HepG2 (cell line): ENCODE measurements around the gene TFAP2E. TPM values are rescaled to one million over a fixed set of nuclear protein-coding genes. Genes with fewer than 3 reads are reported as not detected.

Experiments
- ATAC-seq: fragments of 200-7000 bp; cut with Tn5 transposase; 3 replicates; pipeline ENCODE4 v1.9.1; 2020; ENCODE audit warnings: mild to moderate bottlenecking, moderate library complexity
- BruUV-seq: library from RNA; stranded (reverse); fragments of 400-500 nt; replicated peaks from 2 replicates; lab custom pipeline; 2021; lab: Mats Ljungman, UMichigan
- CTCF ChIA-PET: fragments of 300-600 bp; formaldehyde crosslinking; extraction: SDS; loops from one replicate; lab custom pipeline; 2021; ENCODE audit warnings: low total read pairs, inconsistent platforms, low intra/inter-chr PET ratio; lab: Yijun Ruan, JAX
- POLR2A ChIA-PET: fragments of 350-600 bp; sonication (Branson Sonifier 250); formaldehyde crosslinking; loops from one replicate; lab custom pipeline; 2020; ENCODE audit warnings: antibody characterized with exemption, inconsistent platforms; lab: Yijun Ruan, JAX
- DNase-seq: peaks from one replicate; pipeline ENCODE4 v3.0.0-alpha.2; 2015; ENCODE audit warnings: low spot score
- FAIRE-seq: peaks from 3 replicates; lab custom pipeline; 2011; peaks lifted over from hg19 to GRCh38; lab: Jason Lieb, UNC
- H2AFZ ChIP-seq: one replicate; pipeline ENCODE4 v1.6.1; 2011; ENCODE audit warnings: low read length, inconsistent platforms
- H3K27ac ChIP-seq: fragments of 300-600 bp; 3 replicates; pipeline ENCODE4 v1.8.0; 2011; ENCODE audit warnings: mixed run types, mild to moderate bottlenecking, mixed read lengths, low read length, inconsistent platforms; ENCODE audit not compliant: insufficient read depth; ENCODE audit errors: extremely low read length
- H3K27me3 ChIP-seq, 2 experiments: fragments of 200-600 bp in 1 of 2; 2 replicates in 1 of 2; 3 replicates in 1 of 2; pipeline versions ENCODE4 v1.6.0 to v1.8.0; 2011; ENCODE audit warnings: low read length in 2 of 2, mild to moderate bottlenecking in 2 of 2, moderate library complexity in 2 of 2, inconsistent platforms in 1 of 2; ENCODE audit not compliant: insufficient read depth in 2 of 2, control insufficient read depth in 1 of 2
- H3K36me3 ChIP-seq, 2 experiments: fragments of 200-600 bp in 1 of 2; replicated peaks in 1 of 2; 2 replicates in 1 of 2; 3 replicates in 1 of 2; pipeline versions ENCODE4 v1.5.1 to v1.8.0; 2011; ENCODE audit warnings: low read length in 2 of 2, inconsistent platforms in 1 of 2; ENCODE audit not compliant: insufficient read depth in 2 of 2, control insufficient read depth in 1 of 2
- H3K4me1 ChIP-seq: 2 replicates; pipeline ENCODE4 v1.5.1; 2012; ENCODE audit warnings: low read length, inconsistent platforms; ENCODE audit not compliant: insufficient read depth
- H3K4me2 ChIP-seq: 2 replicates; pipeline ENCODE4 v1.6.0; 2011; ENCODE audit warnings: low read depth, low read length, inconsistent platforms
- H3K4me3 ChIP-seq, 3 experiments: fragments of 200-600 bp in 1 of 3; sonication (generic), shearing (Covaris generic) in 1 of 3; replicated peaks in 1 of 3; 2 replicates each; pipeline ENCODE4 v1.5.1; 2011 to 2016; ENCODE audit warnings: low read length in 3 of 3, inconsistent platforms in 2 of 3, low read depth in 2 of 3, mild to moderate bottlenecking in 2 of 3, control low read depth in 1 of 3, mixed read lengths in 1 of 3; ENCODE audit not compliant: insufficient read depth in 1 of 3
- H3K79me2 ChIP-seq: one replicate; pipeline ENCODE4 v1.6.1; 2011; ENCODE audit warnings: low read length, inconsistent platforms; ENCODE audit not compliant: insufficient read depth
- H3K9ac ChIP-seq: 2 replicates; pipeline ENCODE4 v1.6.0; 2011; ENCODE audit warnings: mild to moderate bottlenecking, low read depth, low read length, inconsistent platforms; ENCODE audit not compliant: insufficient read depth
- H3K9me3 ChIP-seq: 2 replicates; pipeline ENCODE4 v1.5.1; 2012; ENCODE audit warnings: mild to moderate bottlenecking, low read length
- H4K20me1 ChIP-seq: 2 replicates; pipeline ENCODE4 v1.6.0; 2011; ENCODE audit warnings: inconsistent platforms, mild to moderate bottlenecking, low read length, moderate library complexity; ENCODE audit not compliant: insufficient read depth
- KIAA2018 ChIP-seq: sonication (generic); formaldehyde crosslinking; IDR thresholded peaks from 2 replicates; pipeline ENCODE4 v1.5.0; 2020; ENCODE audit warnings: mild to moderate bottlenecking, missing genetic modification reagents, borderline replicate concordance
- KLF6 ChIP-seq: IDR thresholded peaks from 2 replicates; pipeline ENCODE4 v1.8.0; 2016; ENCODE audit warnings: missing biosample characterization, missing genetic modification reagents
- MYC ChIP-seq: sonication (generic); formaldehyde crosslinking; IDR thresholded peaks from 2 replicates; pipeline ENCODE4 v1.9.0; 2021; ENCODE audit warnings: missing genetic modification reagents, borderline replicate concordance
- SMARCE1 ChIP-seq: fragments of 450-650 bp; IDR thresholded peaks from 2 replicates; pipeline ENCODE4 v1.6.1; 2017; ENCODE audit warnings: borderline replicate concordance
- TEAD3 ChIP-seq: optimal IDR thresholded peaks from 2 replicates; pipeline ENCODE3; 2016; ENCODE audit warnings: borderline replicate concordance
- ZEB1 ChIP-seq: IDR thresholded peaks from 2 replicates; pipeline ENCODE4 v1.6.1; 2012; ENCODE audit warnings: mild to moderate bottlenecking, low read depth, inconsistent platforms; ENCODE audit not compliant: insufficient replicate concordance
- ZMYM2 ChIP-seq: sonication (generic); formaldehyde crosslinking; IDR thresholded peaks from 2 replicates; pipeline ENCODE4 v1.8.0; 2022; ENCODE audit warnings: mild to moderate bottlenecking, missing genetic modification reagents
- ZNF143 ChIP-seq: sonication (generic); formaldehyde crosslinking; IDR thresholded peaks from 2 replicates; pipeline ENCODE4 v1.4.0; 2020; ENCODE audit warnings: missing genetic modification reagents
- ZNF260 ChIP-seq: sonication (generic); formaldehyde crosslinking; IDR thresholded peaks from 2 replicates; pipeline ENCODE4 v1.4.0; 2020; ENCODE audit warnings: missing genetic modification reagents, low read depth, mild to moderate bottlenecking, borderline replicate concordance
- ZNF33B ChIP-seq: sonication (generic); formaldehyde crosslinking; IDR thresholded peaks from 2 replicates; pipeline ENCODE4 v1.5.1; 2020; ENCODE audit warnings: mild to moderate bottlenecking, missing genetic modification reagents
- ZNF350 ChIP-seq: sonication (generic); formaldehyde crosslinking; IDR thresholded peaks from 2 replicates; pipeline ENCODE4 v1.4.0; 2020; ENCODE audit warnings: mild to moderate bottlenecking, low read depth, missing genetic modification reagents, borderline replicate concordance
- ZNF567 ChIP-seq: sonication (generic); formaldehyde crosslinking; IDR thresholded peaks from 2 replicates; pipeline ENCODE4 v1.8.1; 2023; ENCODE audit warnings: mild to moderate bottlenecking, missing genetic modification reagents, borderline replicate concordance
- ZNF670 ChIP-seq: sonication (generic); formaldehyde crosslinking; IDR thresholded peaks from 2 replicates; pipeline ENCODE4 v1.8.0; 2022; ENCODE audit warnings: mild to moderate bottlenecking, missing genetic modification reagents, borderline replicate concordance
- ZNF780A ChIP-seq: sonication (generic); formaldehyde crosslinking; IDR thresholded peaks from 2 replicates; pipeline ENCODE4 v1.8.0; 2022; ENCODE audit warnings: mild to moderate bottlenecking, missing genetic modification reagents, moderate library complexity
- ZNF800 ChIP-seq: sonication (generic); formaldehyde crosslinking; IDR thresholded peaks from 2 replicates; pipeline ENCODE4 v1.4.0; 2020; ENCODE audit warnings: missing genetic modification reagents
- WGBS: methylation state at CpG from one replicate; pipeline ENCODE4 v1.1.6; 2017; ENCODE audit warnings: low lambda C conversion rate; 5-methylcytosine and 5-hydroxymethylcytosine counted together
- in situ Hi-C: cut with HindIII; loops from 2 replicates; pipeline ENCODE4 v1.10.0; 2017; ENCODE audit warnings: low pct_unique_long_range_greater_than_20kb; ENCODE audit not compliant: extremely low pct_ligation_motif_present
- intact Hi-C: fragments of 100-400 bp; cut with micrococcal nuclease; formaldehyde crosslinking; loops from one replicate; pipeline ENCODE4 v1.10.0; 2022; ENCODE audit not compliant: unreplicated experiment
- polyA plus RNA-seq, 8 experiments: library from polyadenylated mRNA; depleted of rRNA in 3 of 8; stranded (reverse) in 7 of 8; unstranded in 1 of 8; fragments of >200 nt; fragmentation: Illumina TruSeq in 4 of 8; extraction: Trizol in 4 of 8; gene quantifications; 2 replicates each; pipeline versions ENCODE4 v1.2.1 to v1.2.3, GENCODE V29; 2011 to 2016; ENCODE audit warnings: low read depth in 4 of 8, missing spikeins in 1 of 8, mixed read lengths in 1 of 8; ENCODE audit not compliant: insufficient read depth in 1 of 8
- total RNA-seq, 5 experiments: library from RNA; depleted of rRNA; stranded (reverse); fragments of >200 nt; fragmentation: Illumina TruSeq; extraction: Trizol; gene quantifications; 2 replicates each; pipeline ENCODE4 v1.2.3, GENCODE V29; 2016; ENCODE audit warnings: low read depth in 1 of 5

Gene TFAP2E
- total and polyA plus RNA-seq, 2 of the 13 experiments (the other 11 are each of a cell fraction or from before 2014, with no cell fraction given), result 0.31 to 0.41 TPM

GRCh38 chr1:35598895-35599294 is 25.8 kb downstream of the TFAP2E start (continued):
- TF ChIP-seq ZNF350 (CRISPR knock-in tag) (no peak), ZNF33B (no peak)

- CTCF ChIA-PET, result no interaction called here
- peaks cover 9 to 41% of the 10 kb centered on the region in 2 experiments for H3K36me3 ChIP-seq
- DNase-seq, result no peak
- H3K79me2 ChIP-seq, result no peaks in the 10 kb centered on the region
- no peaks in the 10 kb centered on the region for H3K27me3 ChIP-seq
- no peaks in the 10 kb centered on the region for H3K4me1 ChIP-seq
- H4K20me1 ChIP-seq, result no peaks in the 10 kb centered on the region
- ATAC-seq, result no peak
- intact Hi-C loops (no loop called here), in situ Hi-C loops (no loop called here)
- WGBS, result 94% methylated on average over 3 of the region's 3 CpGs
- no TSS peak for BruUV-seq
- H3K4me3 ChIP-seq, result no peak overlapping the region
- POLR2A ChIA-PET, result no interaction called here
- no peak overlapping the region for H3K9ac ChIP-seq
- H3K4me2 ChIP-seq, result no peak overlapping the region
- FAIRE-seq, result no peak
- no peak overlapping the region for H3K27ac ChIP-seq
- H3K9me3 ChIP-seq, result no peaks in the 10 kb centered on the region
- H2AFZ ChIP-seq, result no peak overlapping the region
- no peak for TF ChIP-seq ZNF567 (CRISPR knock-in tag)
- TF ChIP-seq ZNF260 (CRISPR knock-in tag), result no peak
- no peak for TF ChIP-seq KIAA2018 (CRISPR knock-in tag)
- no peak for TF ChIP-seq ZMYM2 (CRISPR knock-in tag)
- no peak for TF ChIP-seq ZEB1
- no peak for TF ChIP-seq MYC (CRISPR knock-in tag)
- no peak for TF ChIP-seq KLF6 (CRISPR knock-in tag)
- no peak for TF ChIP-seq SMARCE1
- TF ChIP-seq ZNF670, result no peak
- no peak for TF ChIP-seq ZNF780A (CRISPR knock-in tag)
- TF ChIP-seq TEAD3, result no peak
- no peak for TF ChIP-seq ZNF800 (CRISPR knock-in tag)
- no peak for TF ChIP-seq ZNF143 (CRISPR knock-in tag)
Measured at GRCh38 chr1:35599411-35599810, 26.3 kb downstream of the TFAP2E start.
